SK-N-SH treated with all-trans-retinoic acid at 6 μM for 48 hours (cell line): ENCODE measurements around the gene MED27.
"Not testable (repeated sequence)": the region's sequence is repeated elsewhere in the genome, so short reads cannot be mapped to it uniquely, and the experiment has no call there.

ENCODE experiments used
- ATAC-seq: fragments of 200-7000 bp; cut with Tn5 transposase; 3 replicates; pipeline ENCODE4 v1.9.1; 2020; ENCODE audit warnings: mild to moderate bottlenecking, moderate library complexity
- ARNTL ChIP-seq: fragments of 450-650 bp; formaldehyde crosslinking; IDR thresholded peaks from 2 replicates; pipeline ENCODE4 v1.5.0; 2020; ENCODE audit warnings: low read depth, mild to moderate bottlenecking, moderate library complexity, borderline replicate concordance
- CREB5 ChIP-seq: fragments of 250-450 bp; sonication (Bioruptor Pico); IDR thresholded peaks from 2 replicates; pipeline ENCODE4 v1.5.1; 2020; ENCODE audit warnings: low read depth, mild to moderate bottlenecking, moderate library complexity
- CSDC2 ChIP-seq: fragments of 250-450 bp; sonication (Bioruptor Pico); IDR thresholded peaks from 2 replicates; pipeline ENCODE4 v1.5.0; 2020; ENCODE audit warnings: mild to moderate bottlenecking, moderate library complexity
- ESRRG ChIP-seq: fragments of 250-450 bp; sonication (Bioruptor Pico); IDR thresholded peaks from 2 replicates; pipeline ENCODE4 v1.6.1; 2021; ENCODE audit warnings: mild to moderate bottlenecking
- GLIS3 ChIP-seq: fragments of 250-450 bp; sonication (Bioruptor Pico); IDR thresholded peaks from 2 replicates; pipeline ENCODE4 v1.5.0; 2020; ENCODE audit warnings: mild to moderate bottlenecking, moderate library complexity
- ISL1 ChIP-seq: fragments of 250-450 bp; sonication (Bioruptor Pico); IDR thresholded peaks from 2 replicates; pipeline ENCODE4 v2.1.2; 2022; ENCODE audit warnings: mild to moderate bottlenecking, moderate library complexity
- OSR1 ChIP-seq: fragments of 250-450 bp; sonication (Bioruptor Pico); IDR thresholded peaks from 2 replicates; pipeline ENCODE4 v1.8.0; 2022; ENCODE audit warnings: moderate library complexity, mild to moderate bottlenecking, inconsistent platforms
- PPARA ChIP-seq: fragments of 250-450 bp; sonication (Bioruptor Pico); IDR thresholded peaks from 2 replicates; pipeline ENCODE4 v1.5.0; 2020; ENCODE audit warnings: mild to moderate bottlenecking, borderline replicate concordance
- RARB ChIP-seq: fragments of 250-450 bp; sonication (Bioruptor Pico); IDR thresholded peaks from 2 replicates; pipeline ENCODE4 v1.8.0; 2021; ENCODE audit warnings: mild to moderate bottlenecking, moderate library complexity
- SNAI2 ChIP-seq: fragments of 250-450 bp; sonication (Bioruptor Pico); IDR thresholded peaks from 2 replicates; pipeline ENCODE4 v1.5.0; 2020; ENCODE audit warnings: mild to moderate bottlenecking, moderate library complexity
- TCF4 ChIP-seq: fragments of 250-450 bp; sonication (Bioruptor Pico); IDR thresholded peaks from 2 replicates; pipeline ENCODE4 v1.8.0; 2021; ENCODE audit warnings: mild to moderate bottlenecking, moderate library complexity, borderline replicate concordance
- TOX ChIP-seq: fragments of 250-450 bp; sonication (Bioruptor Pico); IDR thresholded peaks from 2 replicates; pipeline ENCODE4 v1.8.0; 2021; ENCODE audit warnings: mild to moderate bottlenecking, moderate library complexity, borderline replicate concordance
- ZFP30 ChIP-seq: fragments of 450-650 bp; formaldehyde crosslinking; IDR thresholded peaks from 2 replicates; pipeline ENCODE4 v1.5.0; 2022; ENCODE audit warnings: mild to moderate bottlenecking, moderate library complexity
- ZNF565 ChIP-seq: fragments of 450-650 bp; formaldehyde crosslinking; conservative IDR thresholded peaks from 2 replicates; pipeline ENCODE4 v1.5.0; 2020; ENCODE audit warnings: low read depth, mild to moderate bottlenecking, moderate library complexity
- ZNF70 ChIP-seq: fragments of 450-650 bp; formaldehyde crosslinking; IDR thresholded peaks from 2 replicates; pipeline ENCODE4 v1.5.0; 2020; ENCODE audit warnings: mild to moderate bottlenecking, moderate library complexity
- ZNF8 ChIP-seq: fragments of 450-650 bp; formaldehyde crosslinking; IDR thresholded peaks from 2 replicates; pipeline ENCODE4 v1.5.0; 2020; ENCODE audit warnings: mild to moderate bottlenecking, moderate library complexity
- TF ChIP-seq, protein P1 (sequence below): fragments of 250-450 bp; sonication (Bioruptor Pico); IDR thresholded peaks from 2 replicates; pipeline ENCODE4 v1.8.0; 2020; ENCODE audit warnings: mild to moderate bottlenecking, moderate library complexity, borderline replicate concordance
- TF ChIP-seq, protein P2 (sequence below): fragments of 250-450 bp; sonication (Bioruptor Pico); IDR thresholded peaks from 2 replicates; pipeline ENCODE4 v1.5.0; 2020; ENCODE audit warnings: mild to moderate bottlenecking, moderate library complexity
- TF ChIP-seq, protein P3 (sequence below): fragments of 250-450 bp; sonication (Bioruptor Pico); IDR thresholded peaks from 2 replicates; pipeline ENCODE4 v1.5.1; 2021; ENCODE audit warnings: mild to moderate bottlenecking, moderate library complexity

The MED27 gene

GRCh38 chr9:132059361-132059760 lies 20.3 kb downstream of the MED27 start:
- TF ChIP-seq OSR1 (CRISPR knock-in tag) (no peak), ESRRG (CRISPR knock-in tag) (no peak), SNAI2 (CRISPR knock-in tag) (no peak), ZNF565 (CRISPR knock-in tag) (no peak), PPARA (no peak), ISL1 (no peak), ZNF70 (no peak), ZNF8 (CRISPR knock-in tag) (no peak), RARB (CRISPR knock-in tag) (no peak), TOX (no peak), ARNTL (CRISPR knock-in tag) (no peak), ZFP30 (CRISPR knock-in tag) (no peak), GLIS3 (CRISPR knock-in tag) (no peak)
- TF ChIP-seq, protein P1, sequence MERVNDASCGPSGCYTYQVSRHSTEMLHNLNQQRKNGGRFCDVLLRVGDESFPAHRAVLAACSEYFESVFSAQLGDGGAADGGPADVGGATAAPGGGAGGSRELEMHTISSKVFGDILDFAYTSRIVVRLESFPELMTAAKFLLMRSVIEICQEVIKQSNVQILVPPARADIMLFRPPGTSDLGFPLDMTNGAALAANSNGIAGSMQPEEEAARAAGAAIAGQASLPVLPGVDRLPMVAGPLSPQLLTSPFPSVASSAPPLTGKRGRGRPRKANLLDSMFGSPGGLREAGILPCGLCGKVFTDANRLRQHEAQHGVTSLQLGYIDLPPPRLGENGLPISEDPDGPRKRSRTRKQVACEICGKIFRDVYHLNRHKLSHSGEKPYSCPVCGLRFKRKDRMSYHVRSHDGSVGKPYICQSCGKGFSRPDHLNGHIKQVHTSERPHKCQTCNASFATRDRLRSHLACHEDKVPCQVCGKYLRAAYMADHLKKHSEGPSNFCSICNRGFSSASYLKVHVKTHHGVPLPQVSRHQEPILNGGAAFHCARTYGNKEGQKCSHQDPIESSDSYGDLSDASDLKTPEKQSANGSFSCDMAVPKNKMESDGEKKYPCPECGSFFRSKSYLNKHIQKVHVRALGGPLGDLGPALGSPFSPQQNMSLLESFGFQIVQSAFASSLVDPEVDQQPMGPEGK (CRISPR knock-in tag) = no peak
- TF ChIP-seq, protein P2, sequence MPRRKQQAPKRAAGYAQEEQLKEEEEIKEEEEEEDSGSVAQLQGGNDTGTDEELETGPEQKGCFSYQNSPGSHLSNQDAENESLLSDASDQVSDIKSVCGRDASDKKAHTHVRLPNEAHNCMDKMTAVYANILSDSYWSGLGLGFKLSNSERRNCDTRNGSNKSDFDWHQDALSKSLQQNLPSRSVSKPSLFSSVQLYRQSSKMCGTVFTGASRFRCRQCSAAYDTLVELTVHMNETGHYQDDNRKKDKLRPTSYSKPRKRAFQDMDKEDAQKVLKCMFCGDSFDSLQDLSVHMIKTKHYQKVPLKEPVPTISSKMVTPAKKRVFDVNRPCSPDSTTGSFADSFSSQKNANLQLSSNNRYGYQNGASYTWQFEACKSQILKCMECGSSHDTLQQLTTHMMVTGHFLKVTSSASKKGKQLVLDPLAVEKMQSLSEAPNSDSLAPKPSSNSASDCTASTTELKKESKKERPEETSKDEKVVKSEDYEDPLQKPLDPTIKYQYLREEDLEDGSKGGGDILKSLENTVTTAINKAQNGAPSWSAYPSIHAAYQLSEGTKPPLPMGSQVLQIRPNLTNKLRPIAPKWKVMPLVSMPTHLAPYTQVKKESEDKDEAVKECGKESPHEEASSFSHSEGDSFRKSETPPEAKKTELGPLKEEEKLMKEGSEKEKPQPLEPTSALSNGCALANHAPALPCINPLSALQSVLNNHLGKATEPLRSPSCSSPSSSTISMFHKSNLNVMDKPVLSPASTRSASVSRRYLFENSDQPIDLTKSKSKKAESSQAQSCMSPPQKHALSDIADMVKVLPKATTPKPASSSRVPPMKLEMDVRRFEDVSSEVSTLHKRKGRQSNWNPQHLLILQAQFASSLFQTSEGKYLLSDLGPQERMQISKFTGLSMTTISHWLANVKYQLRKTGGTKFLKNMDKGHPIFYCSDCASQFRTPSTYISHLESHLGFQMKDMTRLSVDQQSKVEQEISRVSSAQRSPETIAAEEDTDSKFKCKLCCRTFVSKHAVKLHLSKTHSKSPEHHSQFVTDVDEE (CRISPR knock-in tag) = no peak
- TF ChIP-seq, all 23 proteins: peak for 0
- no peak for ATAC-seq

GRCh38 chr9:132058226-132058625 lies 21.4 kb downstream of the MED27 start:
- not testable (repeated sequence) for ATAC-seq

DNA sequence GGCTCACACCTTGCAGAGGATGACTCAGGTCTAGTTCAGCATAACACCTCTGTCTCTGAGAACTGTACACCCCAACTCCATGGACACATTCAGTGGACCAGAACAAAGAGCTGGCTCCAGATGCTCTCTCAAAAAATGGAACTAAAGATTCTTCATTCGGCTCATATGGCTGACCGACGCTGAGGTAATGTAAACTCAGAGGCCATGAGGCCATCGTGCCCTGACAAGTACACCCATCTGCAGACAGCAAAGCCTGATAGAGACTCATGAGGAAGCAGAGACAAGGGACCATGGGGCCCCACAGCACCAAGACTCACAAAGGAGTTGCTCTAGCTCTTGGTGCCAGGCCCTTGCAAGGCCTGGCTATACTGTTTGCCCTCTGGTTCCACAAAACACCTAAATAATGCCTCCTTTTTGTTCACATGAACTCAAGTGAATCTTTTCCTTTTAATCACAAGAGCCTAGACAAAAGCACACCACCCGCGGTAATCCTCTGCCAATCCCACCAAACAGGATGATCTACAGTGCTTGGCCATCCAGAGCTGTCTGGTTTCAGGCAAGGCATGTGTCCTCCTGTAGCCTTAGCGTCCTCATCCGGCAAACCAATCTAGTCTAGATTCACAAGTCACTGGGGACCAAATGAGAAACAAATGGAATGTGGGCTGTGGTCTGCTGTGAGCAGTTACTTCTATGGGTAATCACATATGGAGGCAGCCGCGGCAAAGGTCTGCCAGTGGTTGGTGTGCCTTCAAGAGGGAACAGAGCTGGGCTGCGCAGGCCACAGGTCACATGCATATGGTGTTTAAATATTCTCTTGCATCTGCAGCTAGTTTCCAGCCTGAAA lies 22.7 kb downstream of the MED27 start:
- no peak for TF ChIP-seq ZNF565 (CRISPR knock-in tag)
- ATAC-seq = no peak

DNA sequence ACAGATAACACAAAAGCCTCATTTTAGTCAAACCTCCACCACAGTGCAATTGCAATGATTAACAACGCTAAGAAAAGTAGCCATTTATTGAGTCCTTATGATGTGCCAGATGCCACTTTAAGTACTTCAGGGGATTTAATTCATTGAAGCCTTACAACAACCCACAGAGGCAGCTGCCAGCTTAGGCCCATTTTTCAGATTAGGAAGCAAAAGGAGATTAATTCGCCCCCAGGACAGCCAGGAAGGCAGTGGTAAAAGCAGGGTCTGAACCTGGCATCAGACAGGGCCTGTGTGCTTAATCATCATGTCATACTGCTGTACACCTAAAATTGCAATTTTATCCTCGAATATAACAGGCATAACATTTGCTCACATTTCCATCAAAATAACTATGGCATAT lies 23.9 kb downstream of the MED27 start:
- no peak for ATAC-seq

DNA sequence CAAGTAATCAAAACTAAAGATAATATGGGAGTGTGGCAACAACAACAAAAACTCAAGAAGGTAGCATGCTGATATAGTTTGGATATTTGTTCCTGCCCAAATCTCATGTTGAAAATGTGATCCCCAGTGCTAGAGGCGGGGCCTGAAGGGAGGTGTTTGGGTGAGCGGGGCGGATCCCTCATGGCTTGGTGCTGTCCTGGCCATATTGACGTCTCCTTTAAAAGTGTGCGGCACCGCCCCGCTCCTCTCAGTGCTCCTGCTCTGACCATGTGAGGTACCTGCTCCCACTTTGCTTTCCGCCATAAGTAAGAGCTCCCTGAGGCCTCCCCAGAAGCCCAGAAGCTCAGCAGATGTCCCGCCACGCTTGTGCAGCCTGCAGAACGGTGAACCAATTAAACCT lies 25.6 kb downstream of the MED27 start:
- ATAC-seq = no peak
- TF ChIP-seq TOX (no peak), OSR1 (CRISPR knock-in tag) (no peak)

More for the DNA sequence above, 23.9 kb downstream of the MED27 start:
- no peak for TF ChIP-seq ZNF70

DNA sequence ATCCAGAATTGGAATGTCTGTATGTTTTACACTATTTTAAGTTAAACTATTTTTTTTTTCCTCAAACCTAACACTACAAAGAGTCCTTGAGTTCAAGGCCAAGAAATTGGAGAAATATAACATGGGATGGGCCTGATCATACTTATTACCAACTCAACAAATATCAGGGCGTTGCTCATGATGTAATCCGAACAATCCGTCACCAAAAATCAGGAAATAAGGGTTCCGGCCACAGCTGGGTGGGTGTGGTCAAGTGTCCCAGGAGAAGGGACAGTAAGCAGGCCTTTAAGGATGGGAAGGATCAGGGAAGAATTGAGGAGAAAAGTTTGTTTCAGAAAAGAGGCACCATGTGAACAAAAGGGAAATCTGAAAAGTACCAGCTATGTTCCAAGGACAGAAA lies 29.8 kb downstream of the MED27 start:
- ATAC-seq = no peak

DNA sequence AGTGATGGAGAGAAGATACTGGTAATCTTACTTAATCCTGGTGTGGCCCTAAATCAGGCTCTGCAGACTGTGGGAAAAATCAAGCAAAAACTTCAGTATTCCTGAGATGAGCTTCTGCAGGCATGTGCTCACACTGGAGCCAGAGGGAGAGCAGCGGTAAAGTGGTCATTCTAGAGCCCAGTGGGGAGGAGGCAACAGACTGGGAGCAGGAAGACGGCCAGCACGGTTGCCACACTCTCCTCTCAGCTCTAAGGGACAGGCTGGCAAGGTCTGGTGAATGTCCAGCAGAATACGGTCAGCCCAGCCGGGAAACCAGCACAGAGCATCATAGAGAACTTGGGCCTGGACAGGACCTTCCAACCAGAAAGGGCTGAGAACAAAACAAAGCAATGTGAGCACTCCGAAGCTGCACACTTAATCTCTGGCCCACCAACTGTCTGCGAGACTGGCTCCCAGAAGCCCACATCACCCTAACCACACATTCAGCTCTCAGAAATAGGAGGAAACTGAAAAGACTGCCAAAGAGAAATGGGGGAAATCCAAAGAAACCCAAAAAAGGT lies 30.3 kb downstream of the MED27 start:
- ATAC-seq = no peak
- TF ChIP-seq ZNF8 (CRISPR knock-in tag) (no peak), CREB5 (no peak), ZFP30 (CRISPR knock-in tag) (no peak), TOX (no peak), ZNF70 (no peak), CSDC2 (CRISPR knock-in tag) (no peak)
- TF ChIP-seq, protein P3, sequence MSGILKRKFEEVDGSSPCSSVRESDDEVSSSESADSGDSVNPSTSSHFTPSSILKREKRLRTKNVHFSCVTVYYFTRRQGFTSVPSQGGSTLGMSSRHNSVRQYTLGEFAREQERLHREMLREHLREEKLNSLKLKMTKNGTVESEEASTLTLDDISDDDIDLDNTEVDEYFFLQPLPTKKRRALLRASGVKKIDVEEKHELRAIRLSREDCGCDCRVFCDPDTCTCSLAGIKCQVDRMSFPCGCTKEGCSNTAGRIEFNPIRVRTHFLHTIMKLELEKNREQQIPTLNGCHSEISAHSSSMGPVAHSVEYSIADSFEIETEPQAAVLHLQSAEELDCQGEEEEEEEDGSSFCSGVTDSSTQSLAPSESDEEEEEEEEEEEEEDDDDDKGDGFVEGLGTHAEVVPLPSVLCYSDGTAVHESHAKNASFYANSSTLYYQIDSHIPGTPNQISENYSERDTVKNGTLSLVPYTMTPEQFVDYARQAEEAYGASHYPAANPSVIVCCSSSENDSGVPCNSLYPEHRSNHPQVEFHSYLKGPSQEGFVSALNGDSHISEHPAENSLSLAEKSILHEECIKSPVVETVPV (CRISPR knock-in tag) = no peak
- TF ChIP-seq, protein P2 (CRISPR knock-in tag) = no peak

More for the DNA sequence above, 29.8 kb downstream of the MED27 start:
- no peak for TF ChIP-seq ZNF8 (CRISPR knock-in tag)
- no peak for TF ChIP-seq ZNF70
- TF ChIP-seq TCF4 (CRISPR knock-in tag) = no peak
